WI38 (cell line): ENCODE results near the gene SLC2A8.

Experiments used
- H3K4me3 ChIP-seq: 2 replicates; pipeline ENCODE4 v1.5.1; 2011; ENCODE audit warnings: low read depth, mild to moderate bottlenecking, control low read depth, low read length
- CTCF ChIP-seq: IDR thresholded peaks from 2 replicates; pipeline ENCODE4 v1.5.1; 2012; ENCODE audit warnings: low read depth, mild to moderate bottlenecking, control low read depth, low read length

The SLC2A8 gene

GRCh38 chr9:127382541-127382940, 14.4 kb upstream of the SLC2A8 start:
- H3K4me3 ChIP-seq = no peak overlapping the region
- TF ChIP-seq CTCF = no peak

- TF ChIP-seq CTCF = no peak
- no peak overlapping the region for H3K4me3 ChIP-seq
Measured at GRCh38 chr9:127384016-127384730, 12.8 kb upstream of the SLC2A8 start.

GRCh38 chr9:127384901-127385300, 12.1 kb upstream of the SLC2A8 start:
- TF ChIP-seq CTCF = no peak
- no peak overlapping the region for H3K4me3 ChIP-seq

GRCh38 chr9:127386249-127386648, 10.7 kb upstream of the SLC2A8 start:
- no peak for TF ChIP-seq CTCF
- no peak overlapping the region for H3K4me3 ChIP-seq

GRCh38 chr9:127386981-127387380, 10.0 kb upstream of the SLC2A8 start:
- no peak overlapping the region for H3K4me3 ChIP-seq
- TF ChIP-seq CTCF = no peak

- no peak for TF ChIP-seq CTCF
Measured at GRCh38 chr9:127388037-127388855, 8.7 kb upstream of the SLC2A8 start.

GRCh38 chr9:127388856-127389238, 8.1 kb upstream of the SLC2A8 start:
- TF ChIP-seq CTCF = no peak

More at GRCh38 chr9:127388037-127388855, 8.7 kb upstream of the SLC2A8 start:
- no peak overlapping the region for H3K4me3 ChIP-seq

More at GRCh38 chr9:127388856-127389238, 8.1 kb upstream of the SLC2A8 start:
- H3K4me3 ChIP-seq = no peak overlapping the region
